ENCODE measurements around the gene CDH23. TPM values are rescaled to one million over a fixed set of nuclear protein-coding genes. Genes with fewer than 3 reads are reported as not detected.

The CDH23 gene
- total RNA-seq, 2 donors from 2014 or later = 3.9 to 4.4 TPM

- no peak for DNase-seq (ENCODE audit: low spot score)
- H3K27me3 ChIP-seq = no peaks in the 10 kb centered on the region
- no peak overlapping the region for H3K27ac ChIP-seq
- TF ChIP-seq CTCF (IDR thresholded peaks at IDR 0.05) = no peak
- no peaks in the 10 kb centered on the region for H3K36me3 ChIP-seq
- peaks cover 0 to 20% of the 10 kb centered on the region in 2 donors for H3K9me3 ChIP-seq
- H3K4me1 ChIP-seq = no peaks in the 10 kb centered on the region
- H3K4me3 ChIP-seq = no peak overlapping the region
Measured at GRCh38 chr10:71492872-71493271, 96.2 kb downstream of the CDH23 start.

- Histone ChIP-seq H3K36me3 (no peaks in the 10 kb centered on the region), H3K9me3 (peaks cover 0 to 11% of the 10 kb centered on the region in 2 donors), H3K27me3 (no peaks in the 10 kb centered on the region), H3K4me3 (no peak overlapping the region), H3K27ac (no peak overlapping the region), H3K4me1 (no peaks in the 10 kb centered on the region)
- TF ChIP-seq CTCF (IDR thresholded peaks at IDR 0.05) = no peak
- no peak for DNase-seq (ENCODE audit: low spot score)
Measured at GRCh38 chr10:71493741-71494140, 97.0 kb downstream of the CDH23 start.

- Histone ChIP-seq H3K27me3 (no peaks in the 10 kb centered on the region), H3K27ac (no peak overlapping the region), H3K36me3 (no peaks in the 10 kb centered on the region), H3K4me1 (no peaks in the 10 kb centered on the region), H3K4me3 (no peak overlapping the region), H3K9me3 (peaks cover 0 to 4% of the 10 kb centered on the region in 2 donors)
- no peak for DNase-seq (ENCODE audit: low spot score)
- no peak for TF ChIP-seq CTCF (IDR thresholded peaks at IDR 0.05)
Measured at GRCh38 chr10:71494476-71494875, 97.8 kb downstream of the CDH23 start.

- Histone ChIP-seq H3K27me3 (no peaks in the 10 kb centered on the region), H3K36me3 (no peaks in the 10 kb centered on the region), H3K27ac (no peak overlapping the region), H3K4me3 (no peak overlapping the region), H3K9me3 (no peaks in the 10 kb centered on the region), H3K4me1 (no peaks in the 10 kb centered on the region)
- no peak for TF ChIP-seq CTCF (IDR thresholded peaks at IDR 0.05)
- no peak for DNase-seq (ENCODE audit: low spot score)
Measured at GRCh38 chr10:71494980-71495381, 98.3 kb downstream of the CDH23 start.

- no peak overlapping the region for H3K4me3 ChIP-seq
- H3K36me3 ChIP-seq = no peaks in the 10 kb centered on the region
- TF ChIP-seq CTCF (IDR thresholded peaks at IDR 0.05) = no peak
Measured at GRCh38 chr10:71496927-71497762, 100.4 kb downstream of the CDH23 start.

More at GRCh38 chr10:71496927-71497762, 100.4 kb downstream of the CDH23 start:
- no peak overlapping the region for H3K27ac ChIP-seq
- H3K9me3 ChIP-seq = no peaks in the 10 kb centered on the region
- no peaks in the 10 kb centered on the region for H3K27me3 ChIP-seq
- DNase-seq (ENCODE audit: low spot score) = no peak
- no peaks in the 10 kb centered on the region for H3K4me1 ChIP-seq

Measured in right atrium auricular region (tissue), 2 donors.